ENCODE measurements around the gene TLR7.
A peak's percentile ranks its signal among the peaks of the same experiment; 100 is the strongest.

The TLR7 gene

GRCh38 chrX:12891171-12891570, 24.3 kb downstream of the TLR7 start:
- DNase-seq (ENCODE audit: low read depth in 2 of 2) = no peak

GRCh38 chrX:12891915-12892506, 25.1 kb downstream of the TLR7 start:
- no peak for DNase-seq (ENCODE audit: low read depth in 2 of 2)

- no peak for DNase-seq (ENCODE audit: low read depth in 2 of 2)
These were observed 25.8 kb downstream of the TLR7 start for GRCh38 chrX:12892716-12893115.

- DNase-seq (ENCODE audit: low read depth in 2 of 2) = peak in 1 of 2 donors; percentile 16
These were observed 27.5 kb downstream of the TLR7 start for GRCh38 chrX:12894074-12895030.

- DNase-seq (ENCODE audit: low read depth in 2 of 2) = no peak
These were observed 29.0 kb downstream of the TLR7 start for GRCh38 chrX:12895866-12896265.

GRCh38 chrX:12896935-12897334, 30.1 kb downstream of the TLR7 start:
- DNase-seq (ENCODE audit: low read depth in 2 of 2) = no peak

GRCh38 chrX:12898073-12898472, 31.2 kb downstream of the TLR7 start:
- no peak for DNase-seq (ENCODE audit: low read depth in 2 of 2)

- no peak for DNase-seq (ENCODE audit: low read depth in 2 of 2)
These were observed 32.6 kb downstream of the TLR7 start for GRCh38 chrX:12899506-12899905.

GRCh38 chrX:12901486-12901885, 34.6 kb downstream of the TLR7 start:
- DNase-seq (ENCODE audit: low read depth in 2 of 2) = peak; percentile 11 to 43

GRCh38 chrX:12903646-12904045, 36.8 kb downstream of the TLR7 start:
- DNase-seq (ENCODE audit: low read depth in 2 of 2) = no peak

GRCh38 chrX:12906046-12906761, 39.3 kb downstream of the TLR7 start, which contains the start of gene TLR8:
Gene TLR8 (plus strand): TSS chrX:12906620. CDS start chrX:12906707, 87 bp downstream.
- DNase-seq (ENCODE audit: low read depth in 2 of 2) = no peak

- DNase-seq (ENCODE audit: low read depth in 2 of 2) = no peak
These were observed 43.7 kb downstream of the TLR7 start for GRCh38 chrX:12910423-12911121.

GRCh38 chrX:12911122-12911470, 44.2 kb downstream of the TLR7 start:
- no peak for DNase-seq (ENCODE audit: low read depth in 2 of 2)

- DNase-seq (ENCODE audit: low read depth in 2 of 2) = no peak
These were observed 46.1 kb downstream of the TLR7 start for GRCh38 chrX:12912791-12913482.

GRCh38 chrX:12917753-12918152, 50.9 kb downstream of the TLR7 start:
- DNase-seq (ENCODE audit: low read depth in 2 of 2) = no peak

GRCh38 chrX:12919051-12919450, 52.2 kb downstream of the TLR7 start:
- DNase-seq (ENCODE audit: low read depth in 2 of 2) = no peak

- DNase-seq (ENCODE audit: low read depth in 2 of 2) = no peak
These were observed 52.7 kb downstream of the TLR7 start for GRCh38 chrX:12919620-12920019.

- DNase-seq (ENCODE audit: low read depth in 2 of 2) = no peak
These were observed 54.1 kb downstream of the TLR7 start for GRCh38 chrX:12920990-12921389.

GRCh38 chrX:12921886-12922598, 55.2 kb downstream of the TLR7 start:
- no peak for DNase-seq (ENCODE audit: low read depth in 2 of 2)

GRCh38 chrX:12922599-12922919, 55.7 kb downstream of the TLR7 start:
- no peak for DNase-seq (ENCODE audit: low read depth in 2 of 2)

GRCh38 chrX:12929701-12930100, 62.8 kb downstream of the TLR7 start:
- DNase-seq (ENCODE audit: low read depth in 2 of 2) = no peak

Measured in stimulated activated CD4-positive, alpha-beta T cell treated with anti-CD3 and anti-CD28 coated beads, Interleukin-1b, Interleukin-23, amount 100 ng/mL, for 1 hour (primary cell).